Left kidney (tissue), 2 donors: Measurements from ENCODE around the gene METTL5. TPM values are rescaled to one million over a fixed set of nuclear protein-coding genes. Genes with fewer than 3 reads are reported as not detected.

Experiments
- DNase-seq: peaks from one replicate; pipeline ENCODE4 v3.0.0-alpha.2; 2013
- polyA plus RNA-seq: library from polyadenylated mRNA; unstranded; fragments of 120-200 nt; gene quantifications from one replicate; pipeline ENCODE4 v1.2.1, GENCODE V29; 2013; ENCODE audit not compliant: insufficient read length

METTL5 gene
- polyA plus RNA-seq, 1 donor, result 55.1 TPM

GRCh38 chr2:169796441-169796840 lies 28.3 kb downstream of the METTL5 start:
- DNase-seq, result no peak

- DNase-seq, result no peak
These were observed 29.5 kb downstream of the METTL5 start for GRCh38 chr2:169795181-169795580.

- no peak for DNase-seq
These were observed 34.1 kb downstream of the METTL5 start for GRCh38 chr2:169790581-169790980.

GRCh38 chr2:169782513-169782912 lies 42.2 kb downstream of the METTL5 start:
- DNase-seq, result no peak

- no peak for DNase-seq
These were observed 43.3 kb downstream of the METTL5 start for GRCh38 chr2:169781249-169782013.

- DNase-seq, result no peak
These were observed 46.3 kb downstream of the METTL5 start for GRCh38 chr2:169778446-169778845.

- DNase-seq, result no peak
These were observed 48.4 kb downstream of the METTL5 start for GRCh38 chr2:169776252-169776761.

GRCh38 chr2:169775765-169776164 lies 48.9 kb downstream of the METTL5 start:
- DNase-seq, result no peak

- no peak for DNase-seq
These were observed 49.4 kb downstream of the METTL5 start for GRCh38 chr2:169775354-169775753.

- no peak for DNase-seq
These were observed 52.1 kb downstream of the METTL5 start for GRCh38 chr2:169772651-169773050.

- DNase-seq, result no peak
These were observed 53.1 kb downstream of the METTL5 start for GRCh38 chr2:169771612-169772011.

GRCh38 chr2:169771021-169771420 lies 53.7 kb downstream of the METTL5 start:
- no peak for DNase-seq

GRCh38 chr2:169768262-169768995 lies 56.3 kb downstream of the METTL5 start:
- DNase-seq, result no peak

- no peak for DNase-seq
These were observed 57.3 kb downstream of the METTL5 start for GRCh38 chr2:169767243-169767888.

- no peak for DNase-seq
These were observed 59.2 kb downstream of the METTL5 start for GRCh38 chr2:169765523-169765922.

GRCh38 chr2:169761970-169762292 lies 62.8 kb downstream of the METTL5 start:
- no peak for DNase-seq

Other genes starting within 250 kb of the METTL5 start
- gene PPIG, start 240.6 kb downstream of the METTL5 start, polyA plus RNA-seq, result 111 TPM
- gene CFAP210, start 130.5 kb downstream of the METTL5 start, polyA plus RNA-seq, result 2.9 TPM
- 21.7 TPM for gene PHOSPHO2, start 130.4 kb downstream of the METTL5 start, polyA plus RNA-seq
- 43.1 TPM for gene KLHL23, start 91.1 kb downstream of the METTL5 start, polyA plus RNA-seq
- gene SSB, start 26.0 kb downstream of the METTL5 start, polyA plus RNA-seq, result 201 TPM
- gene UBR3, start 2.5 kb upstream of the METTL5 start, polyA plus RNA-seq, result 48.3 TPM